ENCODE results near the gene BEST1. TPM values are rescaled to one million over a fixed set of nuclear protein-coding genes. Genes with fewer than 3 reads are reported as not detected.

Gene BEST1
- total RNA-seq, 1 donor from 2014 or later = 0.12 TPM

- no peak for DNase-seq (ENCODE audit: low read depth)
- H3K4me3 ChIP-seq (ENCODE audit: low read depth, low read length) = no peak overlapping the region
These were observed 21.5 kb upstream of the BEST1 start for GRCh38 chr11:61928606-61929005.

GRCh38 chr11:61930933-61931332, 19.2 kb upstream of the BEST1 start:
- no peak for TF ChIP-seq CTCF (conservative IDR thresholded peaks at IDR 0.05; ENCODE audit: low read depth, low read length)
- no peak for DNase-seq (ENCODE audit: low read depth)

More at GRCh38 chr11:61928606-61929005, 21.5 kb upstream of the BEST1 start:
- TF ChIP-seq CTCF (conservative IDR thresholded peaks at IDR 0.05; ENCODE audit: low read depth, low read length) = no peak

GRCh38 chr11:61935861-61936260, 14.3 kb upstream of the BEST1 start:
- no peak for TF ChIP-seq CTCF (conservative IDR thresholded peaks at IDR 0.05; ENCODE audit: low read depth, low read length)
- no peak overlapping the region for H3K4me3 ChIP-seq (ENCODE audit: low read depth, low read length)
- DNase-seq (ENCODE audit: low read depth) = no peak

More at GRCh38 chr11:61930933-61931332, 19.2 kb upstream of the BEST1 start:
- no peak overlapping the region for H3K4me3 ChIP-seq (ENCODE audit: low read depth, low read length)

GRCh38 chr11:61940466-61940865, 9.7 kb upstream of the BEST1 start:
- TF ChIP-seq CTCF (conservative IDR thresholded peaks at IDR 0.05; ENCODE audit: low read depth, low read length) = no peak
- DNase-seq (ENCODE audit: low read depth) = no peak
- H3K4me3 ChIP-seq (ENCODE audit: low read depth, low read length) = no peak overlapping the region

- TF ChIP-seq CTCF (conservative IDR thresholded peaks at IDR 0.05; ENCODE audit: low read depth, low read length) = no peak
- no peak overlapping the region for H3K4me3 ChIP-seq (ENCODE audit: low read depth, low read length)
- no peak for DNase-seq (ENCODE audit: low read depth)
These were observed 5.0 kb upstream of the BEST1 start for GRCh38 chr11:61945191-61945590.

- TF ChIP-seq CTCF (conservative IDR thresholded peaks at IDR 0.05; ENCODE audit: low read depth, low read length) = no peak
- H3K4me3 ChIP-seq (ENCODE audit: low read depth, low read length) = no peak overlapping the region
- DNase-seq (ENCODE audit: low read depth) = no peak
These were observed 3.3 kb upstream of the BEST1 start for GRCh38 chr11:61946894-61947293.

- no peak overlapping the region for H3K4me3 ChIP-seq (ENCODE audit: low read depth, low read length)
- no peak for DNase-seq (ENCODE audit: low read depth)
- TF ChIP-seq CTCF (conservative IDR thresholded peaks at IDR 0.05; ENCODE audit: low read depth, low read length) = peak; percentile 99
These were observed 2.5 kb upstream of the BEST1 start for GRCh38 chr11:61947486-61948210.

Data from epithelial cell of proximal tubule (primary cell).